GM21529 (cell line): ENCODE results near the gene SOX8.

ENCODE experiments used
- ATAC-seq: cut with Tn5 transposase; IDR thresholded peaks from one replicate; pipeline ENCODE4 v1.9.1; 2021; ENCODE audit not compliant: unreplicated experiment

The SOX8 gene

GRCh38 chr16:1003391-1004347 lies 22.1 kb downstream of the SOX8 start:
- no peak for ATAC-seq

GRCh38 chr16:1005286-1005685 lies 23.7 kb downstream of the SOX8 start:
- no peak for ATAC-seq

GRCh38 chr16:1006781-1007180 lies 25.2 kb downstream of the SOX8 start:
- ATAC-seq: no peak

- no peak for ATAC-seq
These were observed 25.8 kb downstream of the SOX8 start for GRCh38 chr16:1007284-1007850.

- no peak for ATAC-seq
These were observed 26.5 kb downstream of the SOX8 start for GRCh38 chr16:1008085-1008484.

DNA sequence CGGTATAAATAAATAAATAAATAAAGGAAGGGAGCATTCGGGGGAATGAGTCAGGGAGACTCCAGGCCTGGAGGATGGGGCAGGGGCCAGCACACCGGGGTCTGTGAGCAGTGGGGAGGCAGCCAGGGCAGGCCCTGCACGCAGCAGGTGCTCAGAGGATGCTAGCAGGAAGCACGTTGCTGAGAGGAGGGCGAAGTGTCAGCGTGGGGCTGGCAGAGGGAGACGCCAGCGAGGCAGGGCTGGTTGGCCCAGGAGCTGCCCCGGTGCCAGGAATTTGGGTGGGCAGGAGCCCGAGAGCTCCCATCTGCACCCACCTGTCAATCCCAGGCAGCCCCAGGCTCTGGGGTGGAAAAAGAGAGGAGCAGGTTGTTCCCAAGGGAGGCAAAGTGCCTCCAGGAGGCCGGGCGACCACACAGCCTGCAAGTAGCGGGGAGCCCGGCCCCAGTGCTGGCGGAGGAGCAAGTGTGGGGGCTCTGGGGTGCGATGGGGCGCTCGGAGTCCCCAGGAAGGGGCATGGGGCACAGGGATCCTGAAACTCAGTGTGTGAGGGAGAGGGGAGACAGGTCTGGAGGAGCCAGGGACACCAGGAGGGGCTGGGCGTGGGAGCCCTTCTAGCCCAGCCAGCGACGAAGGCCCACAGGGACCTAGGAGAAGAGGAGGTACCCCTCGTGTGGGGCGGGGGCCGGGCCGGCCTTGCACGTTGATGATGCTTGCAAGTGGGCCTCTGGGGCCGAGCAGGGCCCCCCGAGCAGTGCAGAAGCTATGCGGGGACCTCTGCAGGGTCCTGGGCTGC lies 28.0 kb downstream of the SOX8 start:
- no peak for ATAC-seq

DNA sequence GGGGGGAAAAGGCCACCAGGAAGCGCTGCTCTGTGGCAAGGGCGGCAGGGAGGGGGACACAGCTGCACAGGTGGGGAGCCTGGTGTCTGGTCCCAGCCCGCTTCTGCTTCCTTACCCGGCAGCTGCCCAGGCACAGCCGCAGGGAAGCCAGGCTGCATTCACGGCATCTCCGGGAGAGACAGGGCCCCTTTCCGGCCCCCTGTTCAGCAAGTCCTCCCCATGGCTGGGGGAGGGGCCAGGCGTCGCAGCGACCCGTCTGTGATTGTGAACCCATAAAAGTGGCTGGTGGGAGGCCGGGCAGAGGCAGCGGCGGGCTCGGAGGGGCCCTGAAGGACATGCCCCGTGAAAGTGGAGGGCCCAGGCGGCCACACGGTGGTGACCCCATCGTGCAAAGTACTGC lies 28.7 kb downstream of the SOX8 start:
- no peak for ATAC-seq

DNA sequence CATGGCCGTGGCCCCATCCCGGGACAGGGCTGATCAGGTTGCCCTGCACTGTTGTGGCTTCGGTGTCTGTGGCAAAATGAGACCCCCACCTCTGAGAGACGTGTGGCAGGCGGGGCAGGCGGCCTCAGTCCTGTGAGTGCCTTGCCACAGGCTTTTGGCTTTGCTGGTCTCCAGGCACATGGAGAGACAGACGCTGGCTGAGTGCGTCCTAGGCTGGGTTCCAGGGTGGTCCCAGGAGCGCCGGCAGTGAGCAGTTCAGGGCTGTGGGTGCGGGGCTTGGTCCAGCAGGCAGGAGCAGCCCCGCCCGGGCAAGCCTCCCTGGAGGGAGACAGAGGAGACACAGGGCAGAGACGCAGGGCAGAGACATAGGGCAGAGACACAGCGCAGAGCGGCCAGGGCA lies 29.2 kb downstream of the SOX8 start:
- ATAC-seq: no peak

DNA sequence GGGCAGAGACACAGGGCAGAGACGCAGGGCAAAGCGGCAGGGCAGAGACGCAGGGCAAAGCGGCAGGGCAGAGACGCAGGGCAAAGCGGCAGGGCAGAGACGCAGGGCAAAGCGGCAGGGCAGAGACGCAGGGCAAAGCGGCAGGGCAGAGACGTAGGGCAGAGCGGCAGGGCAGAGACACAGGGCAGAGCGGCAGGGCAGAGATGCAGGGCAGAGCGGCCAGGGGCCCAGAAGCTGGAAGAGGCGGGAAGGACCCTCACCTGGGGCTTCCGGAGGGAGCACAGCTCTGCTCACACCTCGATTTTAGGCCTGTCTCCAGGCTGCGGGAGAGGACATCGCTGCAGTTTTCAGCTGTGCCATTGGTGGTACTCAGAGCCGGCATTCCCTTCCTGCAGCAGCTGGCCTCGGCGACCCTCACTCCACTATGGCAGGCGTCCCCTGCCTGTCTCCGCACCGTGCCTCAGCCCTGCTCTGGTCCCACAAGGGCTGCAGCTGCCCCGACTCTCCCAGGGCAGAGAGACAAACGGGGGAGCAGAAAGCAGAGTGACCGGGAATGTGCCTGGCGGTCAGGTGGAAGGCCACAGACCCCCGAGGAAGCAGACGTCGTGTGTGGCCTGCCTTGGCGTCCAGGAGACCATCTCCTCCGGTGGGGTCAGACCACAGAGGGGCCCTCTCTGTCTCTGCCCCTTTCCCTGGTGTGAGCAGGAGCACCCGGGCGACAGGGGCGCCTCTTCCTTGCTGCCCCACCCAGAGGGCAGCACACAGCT lies 29.9 kb downstream of the SOX8 start:
- no peak for ATAC-seq

DNA sequence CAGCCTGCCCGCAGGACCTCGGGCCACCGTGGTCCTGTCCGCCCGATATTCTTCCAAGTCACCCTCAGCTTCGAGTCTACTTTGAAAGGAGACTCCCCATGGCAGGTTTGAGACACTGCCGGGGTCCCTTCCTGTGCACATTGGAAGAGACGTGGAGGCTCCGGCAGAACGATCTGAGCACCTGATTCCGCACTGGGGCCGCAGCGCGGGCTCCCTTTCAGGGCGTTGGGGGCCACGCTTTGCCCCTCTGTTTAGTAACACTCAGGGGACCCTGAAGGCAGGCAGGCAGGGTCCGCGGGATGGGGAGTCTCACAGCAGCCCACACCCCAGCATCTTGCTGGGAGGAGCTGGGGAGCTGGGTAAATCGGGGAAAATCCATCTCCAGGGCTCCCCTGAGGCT lies 30.6 kb downstream of the SOX8 start:
- no peak for ATAC-seq

DNA sequence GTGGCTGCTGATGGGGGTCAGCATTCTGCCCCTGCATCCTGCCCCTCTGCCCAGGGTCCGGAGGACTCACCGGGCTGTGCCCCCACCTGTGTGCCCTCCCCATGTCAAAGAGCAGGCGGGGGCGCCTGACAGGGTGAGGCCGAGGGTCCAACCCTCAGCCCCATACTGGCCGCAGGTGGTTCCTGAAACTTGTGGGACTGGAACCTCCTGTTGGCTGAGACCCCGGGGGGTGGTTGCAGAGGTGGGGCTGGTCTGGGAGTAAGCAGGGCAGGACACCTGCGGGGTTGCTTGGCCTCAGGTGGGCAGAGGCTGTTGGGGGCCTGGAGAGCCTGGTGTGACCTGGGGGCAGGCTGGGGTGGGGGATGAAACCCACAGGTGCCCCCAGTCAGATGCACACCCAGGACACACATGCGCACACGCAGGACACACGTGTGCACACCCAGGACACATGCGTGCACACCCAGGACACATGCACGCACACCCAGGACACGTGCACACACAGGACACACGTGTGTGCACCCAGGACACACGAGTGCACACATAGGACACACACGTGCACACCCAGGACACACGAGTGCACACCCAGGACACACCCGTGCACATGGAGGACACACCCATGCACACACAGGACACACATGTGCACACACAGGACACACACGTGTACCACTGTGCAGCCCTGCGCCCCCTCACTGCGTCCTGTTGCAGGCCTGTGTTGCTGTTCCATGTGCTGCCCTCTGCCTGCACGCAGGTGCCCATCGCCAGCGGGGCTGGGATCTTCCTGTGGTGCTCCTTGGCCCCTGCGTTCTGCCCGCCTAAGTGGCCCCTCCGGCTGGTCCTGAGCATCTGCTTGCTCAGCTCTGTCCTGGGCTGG lies 31.4 kb downstream of the SOX8 start:
- no peak for ATAC-seq

- no peak for ATAC-seq
These were observed 32.0 kb downstream of the SOX8 start for GRCh38 chr16:1013593-1013900.

- ATAC-seq: no peak
These were observed 32.7 kb downstream of the SOX8 start for GRCh38 chr16:1014221-1014620.

DNA sequence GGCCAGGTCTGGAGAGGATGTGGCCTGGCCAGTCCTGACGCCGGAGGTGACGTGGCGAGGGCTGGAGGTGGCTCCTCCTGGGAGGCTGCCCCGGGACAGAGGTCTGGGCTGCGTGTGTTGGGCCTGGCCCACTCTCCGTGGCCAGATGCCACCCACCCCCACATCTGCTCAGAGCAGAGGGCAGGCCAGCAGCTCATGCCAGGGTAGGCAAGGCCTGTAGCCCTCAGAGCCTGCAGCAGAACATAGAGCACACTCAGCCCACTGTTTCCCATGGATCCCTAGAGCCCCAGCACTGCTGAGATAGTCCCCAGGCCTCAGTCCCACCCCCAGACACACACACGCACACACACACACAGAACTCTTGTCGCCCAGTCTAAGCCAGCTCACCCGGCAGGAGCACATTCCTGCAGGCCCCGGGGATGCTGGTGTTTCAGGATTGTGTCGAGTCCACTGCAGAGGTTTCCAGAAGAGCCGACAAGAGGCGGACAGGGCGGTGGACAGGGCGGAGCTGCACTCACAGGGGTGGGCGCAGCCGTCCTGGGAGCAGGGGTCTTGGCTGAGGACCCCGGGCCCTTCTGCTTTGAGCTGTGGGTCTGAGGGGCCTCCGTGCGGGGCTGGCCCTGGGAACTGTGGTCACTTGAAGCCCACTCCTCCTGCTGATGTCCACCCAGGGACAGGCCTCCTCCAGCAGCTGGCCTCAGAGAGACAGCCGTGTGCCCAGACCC lies 33.4 kb downstream of the SOX8 start:
- no peak for ATAC-seq

DNA sequence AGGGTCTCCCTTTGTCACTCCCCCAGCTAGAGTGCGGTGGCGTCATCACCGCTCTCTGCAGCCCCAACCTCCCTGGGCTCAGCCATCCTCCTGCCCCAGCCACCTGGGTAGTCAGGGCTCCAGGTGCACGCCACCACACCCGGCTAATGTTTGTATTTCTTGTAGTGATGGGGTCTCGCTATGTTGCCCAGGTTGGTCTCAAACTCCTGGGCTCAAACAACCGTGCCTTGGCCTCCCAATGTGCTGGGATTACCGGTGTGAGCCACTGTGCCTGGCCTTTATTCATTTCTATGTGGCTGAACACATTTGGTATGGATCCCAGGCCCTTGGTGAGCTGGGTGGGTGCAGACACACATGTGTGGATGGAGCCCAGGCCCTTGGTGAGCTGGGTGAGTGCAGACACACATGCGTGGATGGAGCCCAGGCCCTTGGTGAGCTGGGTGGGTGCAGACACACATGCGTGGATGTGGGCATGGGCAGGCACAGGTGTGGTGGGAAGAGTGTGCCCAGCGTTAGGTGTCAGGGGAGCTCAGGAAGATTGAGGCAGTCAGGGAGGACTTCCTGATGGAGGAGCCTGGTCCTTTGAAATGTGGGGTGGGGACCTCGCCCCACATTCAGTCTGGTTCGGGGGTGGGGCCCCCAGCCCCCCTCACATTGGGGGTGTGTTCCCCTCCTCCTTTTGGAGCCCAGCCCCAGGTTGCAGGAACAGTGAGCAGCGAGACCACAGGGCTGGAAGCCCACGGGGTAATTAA lies 37.1 kb downstream of the SOX8 start:
- ATAC-seq: no peak

DNA sequence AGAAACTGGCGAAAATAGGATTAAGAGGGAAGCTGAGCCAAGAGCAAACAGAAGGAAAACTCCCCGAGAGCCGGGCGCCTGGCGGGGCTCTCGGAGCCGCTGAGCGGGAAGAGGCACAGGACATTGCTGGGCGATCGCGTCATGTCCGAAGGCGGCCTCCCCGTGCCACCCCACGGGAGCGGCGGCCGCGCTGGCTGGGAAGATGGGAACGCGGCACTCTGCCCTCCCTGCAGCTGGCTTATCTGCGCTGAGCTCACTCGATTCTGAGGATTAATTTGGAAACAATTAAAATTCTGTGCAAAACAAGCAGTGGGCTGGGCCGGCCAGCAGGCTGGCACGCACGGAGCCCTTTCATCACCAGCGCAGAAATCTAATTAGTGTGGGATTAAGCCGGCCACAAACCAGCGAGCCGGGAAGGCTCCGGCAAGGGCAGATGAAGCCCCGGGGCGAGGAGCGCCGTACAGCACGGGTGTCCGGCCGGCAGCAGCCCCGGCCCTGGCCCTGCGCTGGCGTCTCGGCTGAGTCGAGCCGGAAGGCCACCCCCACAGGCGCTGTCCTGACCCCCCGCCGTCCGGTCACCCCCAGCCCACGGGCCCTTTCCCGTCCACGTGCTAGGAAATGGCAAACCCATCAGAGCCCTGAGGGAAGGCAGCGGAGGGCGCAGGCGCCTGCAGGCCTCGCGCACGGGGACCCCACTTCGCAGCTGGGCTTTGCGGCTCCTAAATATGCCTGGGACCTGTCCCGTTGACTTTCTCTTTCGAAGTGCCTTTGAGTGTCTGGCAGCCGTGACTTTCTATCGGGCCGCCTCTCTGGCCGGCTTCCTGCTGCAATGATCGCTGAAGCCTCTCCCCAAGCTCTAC lies 37.9 kb downstream of the SOX8 start:
- no peak for ATAC-seq

DNA sequence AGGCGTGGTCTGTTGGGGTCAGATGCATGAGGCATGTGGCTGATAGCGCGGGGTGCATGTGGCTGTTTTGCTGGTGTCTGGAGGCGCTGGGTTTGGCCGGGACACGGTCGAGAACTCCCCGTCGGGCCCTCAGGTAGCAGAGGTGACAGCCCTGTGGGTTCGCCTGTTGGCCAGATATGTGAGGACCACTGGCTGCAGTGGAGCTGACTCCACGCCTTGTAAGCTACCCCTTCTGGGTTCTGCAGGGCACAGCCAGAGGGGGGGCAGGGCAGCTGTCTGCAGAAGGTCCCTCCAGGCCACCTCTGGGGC lies 38.5 kb downstream of the SOX8 start:
- ATAC-seq: no peak

- ATAC-seq: no peak
These were observed 39.0 kb downstream of the SOX8 start for GRCh38 chr16:1020591-1020990.
